K562 (cell line): ENCODE measurements around the gene SNRNP70. TPM values are rescaled to one million over a fixed set of nuclear protein-coding genes. Genes with fewer than 3 reads are reported as not detected.

Experiments
- ATAC-seq: fragments of 200-7000 bp; cut with Tn5 transposase; 3 replicates; pipeline ENCODE4 v1.9.1; 2020; ENCODE audit warnings: moderate library complexity
- BruUV-seq: library from RNA; stranded (reverse); fragments of 400-500 nt; replicated peaks from 2 replicates; lab custom pipeline; 2021; lab: Mats Ljungman, UMichigan
- CTCF ChIA-PET: fragments of 300-600 bp; formaldehyde crosslinking; extraction: SDS; loops from one replicate; lab custom pipeline; 2021; ENCODE audit warnings: low intra/inter-chr PET ratio; lab: Yijun Ruan, JAX
- POLR2A ChIA-PET: fragments of 300-600, 350-650 bp; sonication (Branson Sonifier 250); formaldehyde crosslinking; extraction: SDS; loops from one replicate; lab custom pipeline; 2021; ENCODE audit warnings: antibody characterized with exemption, inconsistent platforms; lab: Yijun Ruan, JAX
- DNase-seq, 4 experiments: peaks; one replicate each; pipeline versions ENCODE4 v3.0.0 to v3.0.0-alpha.2; 2011 to 2018; ENCODE audit warnings: low spot score in 3 of 4, mixed read lengths in 3 of 4; ENCODE audit errors: extremely low read depth in 1 of 4
- FAIRE-seq: peaks from 2 replicates; lab custom pipeline; 2011; peaks lifted over from hg19 to GRCh38; lab: Jason Lieb, UNC
- H2AFZ ChIP-seq: 2 replicates; pipeline ENCODE4 v1.6.0; 2011; ENCODE audit warnings: low read depth, low read length, control low read depth, inconsistent platforms
- H3K27ac ChIP-seq: fragments of 200-600 bp; 3 replicates; pipeline ENCODE4 v1.8.0; 2011; ENCODE audit warnings: low read depth, mild to moderate bottlenecking, control low read depth, inconsistent platforms, low read length, moderate library complexity, mixed read lengths; ENCODE audit errors: extremely low read depth
- H3K27me3 ChIP-seq, 2 experiments: fragments of 300-600 bp in 1 of 2; 2 replicates in 1 of 2; 3 replicates in 1 of 2; pipeline versions ENCODE4 v1.6.0 to v1.8.0; 2011; ENCODE audit warnings: inconsistent platforms in 2 of 2, low read length in 2 of 2, mild to moderate bottlenecking in 1 of 2, mixed read lengths in 1 of 2, moderate library complexity in 1 of 2; ENCODE audit not compliant: control insufficient read depth in 2 of 2, insufficient read depth in 2 of 2
- H3K36me3 ChIP-seq: fragments of 300-600 bp; 3 replicates; pipeline ENCODE4 v1.8.0; 2011; ENCODE audit warnings: mild to moderate bottlenecking, low read length, inconsistent platforms; ENCODE audit not compliant: control insufficient read depth, insufficient read depth
- H3K4me1 ChIP-seq, 2 experiments: fragments of 200-600 bp in 1 of 2; replicated peaks in 1 of 2; 2 replicates in 1 of 2; 3 replicates in 1 of 2; pipeline versions ENCODE4 v1.5.1 to v1.8.0; 2011; ENCODE audit warnings: inconsistent platforms in 2 of 2, low read length in 2 of 2, mild to moderate bottlenecking in 1 of 2, mixed read lengths in 1 of 2, moderate library complexity in 1 of 2; ENCODE audit not compliant: control insufficient read depth in 2 of 2, insufficient read depth in 2 of 2
- H3K4me2 ChIP-seq: 2 replicates; pipeline ENCODE4 v1.6.1; 2011; ENCODE audit warnings: low read length, control low read depth, inconsistent platforms, mixed read lengths; ENCODE audit not compliant: insufficient read depth
- H3K4me3 ChIP-seq: fragments of 200-600 bp; sonication (generic), shearing (Covaris generic); 2 replicates; pipeline ENCODE4 v1.5.1; 2016; ENCODE audit warnings: control low read depth, inconsistent platforms
- H3K79me2 ChIP-seq: fragments of 200-600 bp; 3 replicates; pipeline ENCODE4 v1.8.0; 2011; ENCODE audit warnings: low read length, inconsistent platforms; ENCODE audit not compliant: control insufficient read depth, insufficient read depth
- H3K9ac ChIP-seq, 2 experiments: 2 replicates each; pipeline versions ENCODE4 v1.6.0 to v1.6.1; 2011; ENCODE audit warnings: low read depth in 2 of 2, low read length in 2 of 2, control low read depth in 1 of 2, inconsistent platforms in 1 of 2, mild to moderate bottlenecking in 1 of 2, mixed read lengths in 1 of 2; ENCODE audit not compliant: insufficient read depth in 1 of 2
- H3K9me1 ChIP-seq: one replicate; pipeline ENCODE4 v1.6.0; 2011; ENCODE audit warnings: inconsistent platforms, mild to moderate bottlenecking, low read length, moderate library complexity; ENCODE audit not compliant: control insufficient read depth, insufficient read depth
- H3K9me3 ChIP-seq: replicated peaks from 2 replicates; pipeline ENCODE4 v1.5.1; 2011; ENCODE audit warnings: low read depth, low read length, inconsistent platforms; ENCODE audit not compliant: control insufficient read depth, insufficient read depth
- H4K20me1 ChIP-seq: replicated peaks from 2 replicates; pipeline ENCODE4 v1.6.1; 2011; ENCODE audit warnings: low read length, inconsistent platforms, mixed read lengths; ENCODE audit not compliant: control insufficient read depth, insufficient read depth
- BCOR ChIP-seq: fragments of 450-650 bp; IDR thresholded peaks from 2 replicates; pipeline ENCODE4 v1.6.1; 2016
- CBFA2T2 ChIP-seq: fragments of 450-650 bp; conservative IDR thresholded peaks from 2 replicates; pipeline ENCODE4 v1.6.1; 2017; ENCODE audit warnings: mild to moderate bottlenecking
- CCNT2 ChIP-seq: IDR thresholded peaks from 2 replicates; pipeline ENCODE4 v1.6.1; 2011; ENCODE audit warnings: borderline replicate concordance, low read depth, mild to moderate bottlenecking, moderate library complexity, mixed read lengths, low read length; ENCODE audit not compliant: insufficient read length; ENCODE audit errors: extremely low read depth
- COPS2 ChIP-seq: fragments of 450-650 bp; conservative IDR thresholded peaks from 2 replicates; pipeline ENCODE4 v1.6.1; 2016; ENCODE audit warnings: mild to moderate bottlenecking, moderate library complexity
- FOXK2 ChIP-seq, 2 experiments: fragments of 450-650 bp; IDR thresholded peaks in 1 of 2; conservative IDR thresholded peaks in 1 of 2; 2 replicates each; pipeline ENCODE4 v1.6.1; 2016; ENCODE audit warnings: low read depth in 2 of 2, mild to moderate bottlenecking in 1 of 2
- NR2C1 ChIP-seq, 2 experiments: fragments of 450-650 bp; IDR thresholded peaks; 2 replicates each; pipeline ENCODE4 v1.6.1; 2017; ENCODE audit warnings: mild to moderate bottlenecking in 2 of 2, antibody characterized with exemption in 1 of 2, inconsistent platforms in 1 of 2, missing compliant biosample characterization in 1 of 2, missing genetic modification characterization in 1 of 2
- PML ChIP-seq: IDR thresholded peaks from 2 replicates; pipeline ENCODE4 v1.6.1; 2012; ENCODE audit warnings: low read length, inconsistent platforms
- SAP30 ChIP-seq: fragments of 200-600 bp; sonication (generic); IDR thresholded peaks from 2 replicates; pipeline ENCODE4 v1.6.1; 2012; ENCODE audit warnings: borderline replicate concordance, low read depth, mild to moderate bottlenecking, moderate library complexity, low read length, control low read depth, inconsistent platforms; ENCODE audit not compliant: insufficient read depth, poor library complexity, severe bottlenecking
- TARDBP ChIP-seq: fragments of 450-650 bp; IDR thresholded peaks from 2 replicates; pipeline ENCODE4 v1.6.1; 2016
- TCF7L2 ChIP-seq: fragments of 150-350 bp; IDR thresholded peaks from 2 replicates; pipeline ENCODE4 v1.6.1; 2016; ENCODE audit warnings: low read depth, mild to moderate bottlenecking, low read length, moderate library complexity
- ZBTB8A ChIP-seq: fragments of 450-650 bp; IDR thresholded peaks from 2 replicates; pipeline ENCODE4 v1.6.1; 2018; ENCODE audit warnings: mild to moderate bottlenecking, moderate library complexity; ENCODE audit not compliant: partially characterized antibody
- ZEB2 ChIP-seq: fragments of 450-650 bp; IDR thresholded peaks from 2 replicates; pipeline ENCODE4 v1.6.1; 2016
- ZKSCAN1 ChIP-seq: fragments of 150-350 bp; IDR thresholded peaks from 2 replicates; pipeline ENCODE4 v1.6.1; 2016; ENCODE audit warnings: low read depth, low read length
- ZNF282 ChIP-seq: sonication (generic); formaldehyde crosslinking; IDR thresholded peaks from 2 replicates; pipeline ENCODE4 v1.8.1; 2023; ENCODE audit warnings: missing genetic modification reagents
- ZNF324 ChIP-seq: fragments of 250-450 bp; sonication (Bioruptor Pico); IDR thresholded peaks from 2 replicates; pipeline ENCODE4 v1.4.0; 2020; ENCODE audit warnings: mild to moderate bottlenecking
- WGBS: fragments of 100-300 bp; shearing (Covaris generic); methylation state at CpG from one replicate; pipeline ENCODE4 v1.1.6; 2016; ENCODE audit warnings: low coverage, mixed read lengths; ENCODE audit not compliant: insufficient coverage; ENCODE audit errors: missing lambda C conversion rate; 5-methylcytosine and 5-hydroxymethylcytosine counted together
- in situ Hi-C: fragments of 300-500 bp; cut with MboI; formaldehyde crosslinking; loops from 4 replicates; pipeline ENCODE4 v1.15.0; 2018; ENCODE audit warnings: inconsistent platforms, mixed read lengths
- intact Hi-C: fragments of 100-400 bp; cut with micrococcal nuclease; formaldehyde crosslinking; loops from 2 replicates; pipeline ENCODE4 v1.14.2; 2022
- polyA plus RNA-seq, 8 experiments: library from polyadenylated mRNA; depleted of rRNA in 4 of 8; stranded (reverse) in 5 of 8; unstranded in 3 of 8; fragments of >200 nt; fragmentation: Nextera tagmentation in 2 of 8; fragmentation: Illumina TruSeq in 1 of 8; extraction: Ambion mirVana in 2 of 8; extraction: Trizol in 1 of 8; gene quantifications; 2 replicates each; pipeline versions ENCODE4 v1.2.1 to v1.2.3, GENCODE V29; 2011 to 2014; ENCODE audit warnings: inconsistent platforms in 1 of 8, missing spikeins in 1 of 8
- total RNA-seq, 7 experiments: library from RNA; depleted of rRNA in 6 of 7; stranded (reverse); fragments of >200 nt in 6 of 7; fragmentation: Illumina TruSeq in 2 of 7; extraction: Trizol in 2 of 7; gene quantifications; 2 replicates each; pipeline versions ENCODE4 v1.2.1 to v1.2.3, GENCODE V29; 2011 to 2021; ENCODE audit warnings: low replicate concordance in 1 of 7
- TF ChIP-seq, protein P1 (sequence below), 3 experiments: IDR thresholded peaks in 2 of 3; conservative IDR thresholded peaks in 1 of 3; 2 replicates each; pipeline ENCODE4 v1.5.1; 2011 to 2012; ENCODE audit warnings: low read length in 3 of 3, mild to moderate bottlenecking in 3 of 3, control low read depth in 2 of 3, improper control_type of control experiment in 1 of 3, inconsistent platforms in 1 of 3, low read depth in 1 of 3, mixed read lengths in 1 of 3, moderate library complexity in 1 of 3; ENCODE audit not compliant: insufficient read depth in 2 of 3

Gene SNRNP70
- total and polyA plus RNA-seq, 9 of the 15 experiments (the other 6 are each of a cell fraction or from before 2014, with no cell fraction given), result 2.8 to 496 (median 136) TPM

DNA sequence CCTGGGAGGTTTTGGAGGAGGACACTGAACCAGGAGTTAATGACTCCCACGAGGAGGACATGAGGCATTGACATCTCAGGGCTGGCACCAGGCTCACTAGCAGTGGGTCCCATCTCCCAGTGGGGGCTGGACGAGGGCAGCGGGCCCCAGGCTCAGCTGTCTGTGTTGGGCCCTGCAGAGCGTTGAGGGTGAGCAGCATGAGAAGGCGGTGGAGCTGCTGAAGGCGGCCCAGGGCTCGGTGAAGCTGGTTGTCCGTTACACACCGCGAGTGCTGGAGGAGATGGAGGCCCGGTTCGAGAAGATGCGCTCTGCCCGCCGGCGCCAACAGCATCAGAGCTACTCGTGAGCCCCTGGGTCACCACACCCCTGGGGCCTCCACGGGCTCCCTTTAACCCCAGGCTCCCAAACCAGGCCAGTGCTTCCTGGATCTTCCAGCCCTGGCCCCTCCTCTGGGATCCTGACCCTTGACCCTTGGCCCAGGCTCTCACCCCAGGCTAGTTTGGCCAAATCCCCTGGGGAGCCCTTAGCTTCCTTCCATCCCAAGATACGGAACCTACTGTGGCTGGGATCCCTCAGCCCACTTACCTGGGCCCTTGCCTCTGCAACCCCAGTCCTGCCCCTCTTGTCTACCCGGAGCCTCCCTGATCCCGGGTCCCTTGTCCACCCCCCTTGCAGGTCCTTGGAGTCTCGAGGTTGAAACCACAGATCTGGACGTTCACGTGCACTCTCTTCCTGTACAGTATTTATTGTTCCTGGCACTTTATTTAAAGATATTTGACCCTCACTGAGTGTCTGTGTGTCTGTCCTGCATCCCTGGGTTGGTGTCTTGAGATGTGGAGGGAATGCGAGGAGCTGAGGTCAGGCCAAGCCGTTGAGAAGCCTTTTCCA is 32.7 kb downstream of the SNRNP70 start (continued):
- peak; percentile 18 for TF ChIP-seq SAP30

DNA sequence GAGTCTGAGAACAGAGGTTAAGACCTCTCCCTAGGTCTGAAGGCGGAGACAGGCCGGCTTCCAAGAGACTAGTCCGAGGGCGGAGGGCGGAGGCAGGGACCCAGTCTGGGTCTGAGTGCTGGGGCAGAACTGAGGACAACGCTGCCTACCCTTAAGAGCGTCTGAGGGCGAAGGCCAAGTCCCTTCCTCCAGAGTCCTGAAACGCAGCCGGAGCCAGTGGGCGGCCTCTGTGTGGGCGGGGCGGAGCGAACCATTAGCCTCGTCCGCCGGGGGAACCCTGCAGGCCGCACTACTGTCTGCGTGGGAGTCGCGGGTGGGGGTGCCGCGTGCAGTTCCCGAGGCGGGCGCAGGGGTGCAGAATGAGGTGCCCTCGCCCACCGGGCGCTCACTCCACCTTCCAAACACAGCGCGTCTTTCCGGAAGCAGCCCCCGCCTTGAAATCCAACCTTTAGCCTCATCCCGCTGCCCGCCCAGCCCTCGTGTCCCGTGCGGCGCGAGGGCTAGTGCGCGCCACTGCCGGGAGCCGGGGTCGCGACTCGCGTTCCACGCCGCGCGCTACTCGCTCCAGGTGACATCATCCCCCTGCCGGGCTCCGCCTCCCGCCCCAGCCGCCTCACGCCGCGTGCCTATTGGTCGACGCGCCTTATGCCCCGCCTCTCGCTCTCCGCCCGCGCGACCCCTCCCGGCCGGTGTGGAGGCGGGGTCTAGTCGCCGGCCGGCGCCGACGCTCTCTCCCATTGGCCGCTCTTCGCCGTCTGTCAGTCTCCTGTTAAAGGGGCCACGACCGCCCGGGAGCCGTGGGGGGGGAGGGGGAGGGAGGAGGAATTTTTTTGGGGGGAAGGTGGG is 33.5 kb downstream of the SNRNP70 start, which contains the start of gene C19orf73:
TSS of gene C19orf73 (minus strand) at position 579 of the 846 bp plus-strand sequence. CDS start at position 458, 121 bp downstream.
- Histone ChIP-seq H3K9me1 (no peaks in the 10 kb centered on the region), H3K79me2 (peaks cover 22% of the 10 kb centered on the region; the same call in 2 of the 3 replicates), H3K4me3 (peak within 1 kb of the TSS; percentile 53), H3K9me3 (no peaks in the 10 kb centered on the region), H3K9ac (peak within 1 kb of the TSS; percentile 95 to 98), H3K27ac (peak within 1 kb of the TSS; percentile 98), H4K20me1 (no peaks in the 10 kb centered on the region; the same call in 1 of the 2 replicates), H3K27me3 (no peaks in the 10 kb centered on the region), H3K4me2 (peak within 1 kb of the TSS; percentile 86), H3K4me1 (peaks cover 32 to 65% of the 10 kb centered on the region in 2 experiments), H2AFZ (peak within 1 kb of the TSS; percentile 91), H3K36me3 (peaks cover 11% of the 10 kb centered on the region)
- ChIA-PET CTCF (no interaction called here), POLR2A (interaction anchor here (1.2 to 1.6 kb wide), 2 partner anchors 12 to 21 kb away, joined by 3 to 4 read pairs; no protein-coding TSS in a partner anchor)
- intact Hi-C loops, result loop anchor here (5.0 kb wide), 1 partner anchor 39 kb away; the partner anchor contains the start of genes HRC and TRPM4
- ATAC-seq (peak; percentile 89), DNase-seq (peak; percentile 96 to 99 (median 97)), FAIRE-seq (peak; percentile 96)
- TSS peak; percentile 92 for BruUV-seq
- in situ Hi-C loops, result loop anchor here (10.0 kb wide), 1 partner anchor 1216 kb away; no protein-coding TSS in a partner anchor
- 2% methylated on average over 52 of the region's 85 CpGs for WGBS
- no peak for TF ChIP-seq ZBTB8A
- TF ChIP-seq NR2C1 (IDR thresholded peaks at IDR 0.05), result no peak
- peak; percentile 62 for TF ChIP-seq NR2C1 (tag; IDR thresholded peaks at IDR 0.05)
- TF ChIP-seq CCNT2, result peak; percentile 77
- TF ChIP-seq ZKSCAN1, result peak; percentile 40; the same call in 1 of the 2 replicates
- TF ChIP-seq BCOR, result peak; percentile 47; the same call in 1 of the 2 replicates
- no peak for TF ChIP-seq CBFA2T2
- 0 out of 2 replicates have a peak, but pooled peaks have one; percentile 6 for TF ChIP-seq ZNF324 (CRISPR knock-in tag)
- TF ChIP-seq ZEB2, result no peak
- TF ChIP-seq TARDBP, result peak; percentile 98
- peak; percentile 88 for TF ChIP-seq TCF7L2
- 0 out of 2 replicates have a peak, but pooled peaks have one; percentile 29 for TF ChIP-seq PML
- no peak for TF ChIP-seq COPS2
- TF ChIP-seq, protein P1, sequence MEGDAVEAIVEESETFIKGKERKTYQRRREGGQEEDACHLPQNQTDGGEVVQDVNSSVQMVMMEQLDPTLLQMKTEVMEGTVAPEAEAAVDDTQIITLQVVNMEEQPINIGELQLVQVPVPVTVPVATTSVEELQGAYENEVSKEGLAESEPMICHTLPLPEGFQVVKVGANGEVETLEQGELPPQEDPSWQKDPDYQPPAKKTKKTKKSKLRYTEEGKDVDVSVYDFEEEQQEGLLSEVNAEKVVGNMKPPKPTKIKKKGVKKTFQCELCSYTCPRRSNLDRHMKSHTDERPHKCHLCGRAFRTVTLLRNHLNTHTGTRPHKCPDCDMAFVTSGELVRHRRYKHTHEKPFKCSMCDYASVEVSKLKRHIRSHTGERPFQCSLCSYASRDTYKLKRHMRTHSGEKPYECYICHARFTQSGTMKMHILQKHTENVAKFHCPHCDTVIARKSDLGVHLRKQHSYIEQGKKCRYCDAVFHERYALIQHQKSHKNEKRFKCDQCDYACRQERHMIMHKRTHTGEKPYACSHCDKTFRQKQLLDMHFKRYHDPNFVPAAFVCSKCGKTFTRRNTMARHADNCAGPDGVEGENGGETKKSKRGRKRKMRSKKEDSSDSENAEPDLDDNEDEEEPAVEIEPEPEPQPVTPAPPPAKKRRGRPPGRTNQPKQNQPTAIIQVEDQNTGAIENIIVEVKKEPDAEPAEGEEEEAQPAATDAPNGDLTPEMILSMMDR (IDR thresholded peaks at IDR 0.05 in 2 of 3, conservative IDR thresholded peaks at IDR 0.05 in 1 of 3; ENCODE audit: insufficient read depth in 2 of 3, low read depth in 1 of 3, low read length in 3 of 3), result peak in 2 of 3 experiments; percentile 18 to 24; a peak in 2 of 6 replicates
- TF ChIP-seq ZNF282 (CRISPR knock-in tag), result peak; percentile 90; the same call in 1 of the 2 replicates
- TF ChIP-seq FOXK2 (conservative IDR thresholded peaks at IDR 0.05 in 1 of 2, IDR thresholded peaks at IDR 0.05 in 1 of 2; ENCODE audit: low read depth in 2 of 2), result peak in 1 of 2 experiments; percentile 99; a peak in 2 of 4 replicates
